ENCODE measurements around the gene DCC.

Gene DCC

DNA sequence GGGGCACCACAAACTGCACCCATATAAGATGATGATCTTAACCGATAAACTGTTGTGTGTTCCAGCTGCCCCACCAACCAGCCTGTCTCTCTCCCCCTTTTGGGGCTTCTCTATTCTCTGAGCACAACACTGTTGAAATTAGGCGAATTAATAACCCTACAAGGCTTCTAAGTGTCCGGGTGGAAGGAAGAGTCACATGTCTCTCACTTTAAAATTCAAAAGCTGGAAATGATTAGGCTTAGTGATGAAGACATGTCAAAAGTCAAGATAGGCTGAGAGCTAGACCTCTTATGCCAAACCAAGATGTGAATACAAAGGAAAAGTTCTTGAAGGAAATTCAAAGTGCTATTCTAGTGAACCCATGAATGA lies 1102.4 kb downstream of the DCC start:
- CTCF ChIA-PET: no interaction called here

DNA sequence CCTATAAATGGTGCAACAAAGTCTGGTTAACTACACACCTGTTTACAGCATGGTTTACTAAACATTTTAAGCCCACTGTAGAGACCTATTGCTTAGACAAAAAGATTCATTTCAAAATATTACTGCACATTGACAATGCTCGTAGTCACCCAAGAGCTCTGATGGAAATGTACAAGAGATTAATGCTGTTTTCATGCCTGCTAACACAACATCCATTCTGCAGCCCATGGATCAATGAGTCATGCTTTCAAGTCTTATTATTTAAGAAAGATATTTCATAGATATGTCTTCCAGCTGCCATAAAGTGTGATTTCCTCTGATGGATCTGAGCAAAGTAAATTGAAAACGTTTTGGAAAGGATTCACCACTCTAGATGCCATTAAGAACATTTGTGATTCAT lies 1103.3 kb downstream of the DCC start:
- no peaks in the 10 kb centered on the region for H3K4me1 ChIP-seq (ENCODE audit: control extremely low read depth in 1 of 4, control insufficient read depth in 4 of 4, insufficient read depth in 4 of 4, low read length in 3 of 4)
- ChIA-PET CTCF (no interaction called here), POLR2A (no interaction called here)
- DNase-seq: no peak
- H3K4me3 ChIP-seq (ENCODE audit: control insufficient read depth in 1 of 7, extremely low read depth in 1 of 7, insufficient read depth in 4 of 7, low read depth in 2 of 7, low read length in 6 of 7): no peak overlapping the region
- no peak overlapping the region for H3K27ac ChIP-seq (ENCODE audit: insufficient read depth in 1 of 2, low read depth in 1 of 2, low read length in 2 of 2, poor library complexity in 1 of 2, severe bottlenecking in 2 of 2)
- no peaks in the 10 kb centered on the region for H3K27me3 ChIP-seq (replicated peaks in 2 of 5; ENCODE audit: control insufficient read depth in 4 of 5, insufficient read depth in 5 of 5, low read length in 4 of 5)
- H3K9me3 ChIP-seq (ENCODE audit: control extremely low read depth in 1 of 5, control insufficient read depth in 4 of 5, insufficient read depth in 2 of 5, low read depth in 1 of 5, low read length in 4 of 5): no peaks in the 10 kb centered on the region
- H3K36me3 ChIP-seq (ENCODE audit: control insufficient read depth in 4 of 4, insufficient read depth in 4 of 4, low read length in 3 of 4): no peaks in the 10 kb centered on the region
- WGBS (ENCODE audit: insufficient coverage): no CpG with 5 or more reads among the region's 2 CpGs

More for the DNA sequence above, 1102.4 kb downstream of the DCC start:
- H3K4me1 ChIP-seq (ENCODE audit: control extremely low read depth in 1 of 4, control insufficient read depth in 4 of 4, insufficient read depth in 4 of 4, low read length in 3 of 4): no peaks in the 10 kb centered on the region
- no peaks in the 10 kb centered on the region for H3K36me3 ChIP-seq (ENCODE audit: control insufficient read depth in 4 of 4, insufficient read depth in 4 of 4, low read length in 3 of 4)
- 100% methylated on average over 1 of the region's 3 CpGs for WGBS (ENCODE audit: insufficient coverage)
- POLR2A ChIA-PET: no interaction called here
- no peak overlapping the region for H3K27ac ChIP-seq (ENCODE audit: insufficient read depth in 1 of 2, low read depth in 1 of 2, low read length in 2 of 2, poor library complexity in 1 of 2, severe bottlenecking in 2 of 2)
- H3K27me3 ChIP-seq (replicated peaks in 2 of 5; ENCODE audit: control insufficient read depth in 4 of 5, insufficient read depth in 5 of 5, low read length in 4 of 5): no peaks in the 10 kb centered on the region
- no peak overlapping the region for H3K4me3 ChIP-seq (ENCODE audit: control insufficient read depth in 1 of 7, extremely low read depth in 1 of 7, insufficient read depth in 4 of 7, low read depth in 2 of 7, low read length in 6 of 7)
- no peaks in the 10 kb centered on the region for H3K9me3 ChIP-seq (ENCODE audit: control extremely low read depth in 1 of 5, control insufficient read depth in 4 of 5, insufficient read depth in 2 of 5, low read depth in 1 of 5, low read length in 4 of 5)
- DNase-seq: no peak

DNA sequence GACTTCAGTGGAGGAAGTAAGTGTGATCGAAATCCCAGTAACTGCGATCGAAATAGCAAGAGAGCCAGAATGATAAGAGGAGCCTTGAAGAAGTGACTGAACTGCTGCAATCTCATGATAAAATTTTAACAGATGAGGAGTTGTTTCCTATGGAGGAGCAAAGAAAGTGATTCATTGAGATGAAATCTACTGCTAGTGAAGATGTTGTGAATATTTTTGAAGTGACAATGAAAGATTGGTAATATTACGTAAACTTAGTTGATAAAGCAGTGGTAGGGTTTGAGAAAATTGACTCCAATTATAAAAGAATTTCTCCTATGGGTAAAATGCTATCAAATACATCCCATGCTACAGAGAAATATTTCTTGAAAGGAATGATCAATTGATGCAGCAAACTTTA lies 1103.8 kb downstream of the DCC start:
- Histone ChIP-seq H3K36me3 (ENCODE audit: control insufficient read depth in 4 of 4, insufficient read depth in 4 of 4, low read length in 3 of 4) (no peaks in the 10 kb centered on the region), H3K4me1 (ENCODE audit: control extremely low read depth in 1 of 4, control insufficient read depth in 4 of 4, insufficient read depth in 4 of 4, low read length in 3 of 4) (no peaks in the 10 kb centered on the region), H3K9me3 (ENCODE audit: control extremely low read depth in 1 of 5, control insufficient read depth in 4 of 5, insufficient read depth in 2 of 5, low read depth in 1 of 5, low read length in 4 of 5) (no peaks in the 10 kb centered on the region), H3K27ac (ENCODE audit: insufficient read depth in 1 of 2, low read depth in 1 of 2, low read length in 2 of 2, poor library complexity in 1 of 2, severe bottlenecking in 2 of 2) (no peak overlapping the region), H3K27me3 (replicated peaks in 2 of 5; ENCODE audit: control insufficient read depth in 4 of 5, insufficient read depth in 5 of 5, low read length in 4 of 5) (no peaks in the 10 kb centered on the region), H3K4me3 (ENCODE audit: control insufficient read depth in 1 of 7, extremely low read depth in 1 of 7, insufficient read depth in 4 of 7, low read depth in 2 of 7, low read length in 6 of 7) (no peak overlapping the region)
- CTCF ChIA-PET: no interaction called here
- POLR2A ChIA-PET: no interaction called here
- no peak for DNase-seq
- WGBS (ENCODE audit: insufficient coverage): 98% methylated on average over 3 of the region's 4 CpGs

DNA sequence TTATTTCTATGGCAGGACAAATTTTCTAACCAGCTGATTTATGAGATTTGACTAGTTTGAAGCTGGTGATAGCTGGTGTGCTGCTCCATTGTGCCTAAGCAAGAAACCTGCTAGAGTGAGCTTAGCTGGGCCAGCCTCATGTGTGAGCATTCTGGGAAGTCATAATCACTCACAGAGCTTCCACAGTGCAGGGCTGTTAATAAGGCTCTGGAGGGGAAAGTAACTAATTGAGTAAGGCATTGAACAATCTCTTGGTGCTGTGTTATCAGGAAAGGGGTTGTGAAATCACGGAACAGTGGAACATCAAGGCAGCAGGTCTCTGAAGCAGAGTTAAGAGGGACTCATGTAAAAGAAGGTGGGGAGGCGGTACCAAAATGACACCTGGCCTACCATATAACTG lies 1111.9 kb downstream of the DCC start:
- H3K9me3 ChIP-seq (ENCODE audit: control extremely low read depth in 1 of 5, control insufficient read depth in 4 of 5, insufficient read depth in 2 of 5, low read depth in 1 of 5, low read length in 4 of 5): no peaks in the 10 kb centered on the region
- no peaks in the 10 kb centered on the region for H3K27me3 ChIP-seq (replicated peaks in 2 of 5; ENCODE audit: control insufficient read depth in 4 of 5, insufficient read depth in 5 of 5, low read length in 4 of 5)
- H3K36me3 ChIP-seq (ENCODE audit: control insufficient read depth in 4 of 4, insufficient read depth in 4 of 4, low read length in 3 of 4): no peaks in the 10 kb centered on the region
- H3K27ac ChIP-seq (ENCODE audit: insufficient read depth in 1 of 2, low read depth in 1 of 2, low read length in 2 of 2, poor library complexity in 1 of 2, severe bottlenecking in 2 of 2): no peak overlapping the region
- WGBS (ENCODE audit: insufficient coverage): no CpG with 5 or more reads among the region's 2 CpGs
- POLR2A ChIA-PET: no interaction called here
- H3K4me3 ChIP-seq (ENCODE audit: control insufficient read depth in 1 of 7, extremely low read depth in 1 of 7, insufficient read depth in 4 of 7, low read depth in 2 of 7, low read length in 6 of 7): no peak overlapping the region
- no peak for DNase-seq
- H3K4me1 ChIP-seq (ENCODE audit: control extremely low read depth in 1 of 4, control insufficient read depth in 4 of 4, insufficient read depth in 4 of 4, low read length in 3 of 4): no peaks in the 10 kb centered on the region
- CTCF ChIA-PET: no interaction called here

DNA sequence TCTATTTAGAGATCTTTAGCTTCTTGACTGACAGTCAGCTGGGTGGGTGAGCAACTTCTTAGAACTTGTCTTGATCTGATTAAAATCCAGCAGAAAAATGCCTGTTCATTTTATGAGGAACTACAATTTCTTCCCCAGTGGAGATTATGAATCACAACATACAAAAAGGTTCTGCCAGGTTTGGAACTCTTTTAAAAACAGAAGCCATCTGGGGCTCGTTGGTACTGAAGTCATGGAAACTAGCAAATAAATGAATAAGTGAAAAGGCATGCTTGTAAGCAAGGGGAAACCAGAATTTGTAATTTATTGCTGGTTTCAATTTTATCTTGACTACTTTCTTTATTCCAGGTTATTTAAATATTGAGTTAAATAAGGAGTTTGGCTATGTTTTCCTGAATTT lies 1117.1 kb downstream of the DCC start:
- H3K27ac ChIP-seq (ENCODE audit: insufficient read depth in 1 of 2, low read depth in 1 of 2, low read length in 2 of 2, poor library complexity in 1 of 2, severe bottlenecking in 2 of 2): no peak overlapping the region
- no peaks in the 10 kb centered on the region for H3K9me3 ChIP-seq (ENCODE audit: control extremely low read depth in 1 of 5, control insufficient read depth in 4 of 5, insufficient read depth in 2 of 5, low read depth in 1 of 5, low read length in 4 of 5)
- no peaks in the 10 kb centered on the region for H3K36me3 ChIP-seq (ENCODE audit: control insufficient read depth in 4 of 4, insufficient read depth in 4 of 4, low read length in 3 of 4)
- ChIA-PET POLR2A (no interaction called here), CTCF (no interaction called here)
- WGBS (ENCODE audit: insufficient coverage): 17% methylated on average over 1 of the region's 1 CpG
- H3K4me1 ChIP-seq (ENCODE audit: control extremely low read depth in 1 of 4, control insufficient read depth in 4 of 4, insufficient read depth in 4 of 4, low read length in 3 of 4): no peaks in the 10 kb centered on the region
- no peak overlapping the region for H3K4me3 ChIP-seq (ENCODE audit: control insufficient read depth in 1 of 7, extremely low read depth in 1 of 7, insufficient read depth in 4 of 7, low read depth in 2 of 7, low read length in 6 of 7)
- no peaks in the 10 kb centered on the region for H3K27me3 ChIP-seq (replicated peaks in 2 of 5; ENCODE audit: control insufficient read depth in 4 of 5, insufficient read depth in 5 of 5, low read length in 4 of 5)
- DNase-seq: no peak

DNA sequence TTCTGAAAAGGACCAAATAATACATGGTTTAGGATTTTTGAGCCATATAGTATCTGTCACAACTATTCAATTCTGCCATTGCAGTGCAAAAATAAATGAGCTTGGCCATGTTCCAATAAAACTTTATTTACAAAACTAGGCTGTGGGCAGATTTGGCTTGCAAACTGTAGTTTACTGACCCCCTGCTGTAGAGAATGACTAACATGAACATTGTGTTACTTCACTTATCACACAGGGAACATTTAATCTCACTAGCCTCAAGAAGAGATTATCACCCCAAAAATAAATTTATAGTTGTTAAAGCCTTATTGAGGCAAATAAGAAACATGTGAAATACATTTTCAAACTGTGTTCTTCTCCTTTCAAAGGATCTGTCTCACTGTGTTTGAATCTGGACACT lies 1118.3 kb downstream of the DCC start:
- POLR2A ChIA-PET: no interaction called here
- no peaks in the 10 kb centered on the region for H3K36me3 ChIP-seq (ENCODE audit: control insufficient read depth in 4 of 4, insufficient read depth in 4 of 4, low read length in 3 of 4)
- no peak overlapping the region for H3K4me3 ChIP-seq (ENCODE audit: control insufficient read depth in 1 of 7, extremely low read depth in 1 of 7, insufficient read depth in 4 of 7, low read depth in 2 of 7, low read length in 6 of 7)
- no peak overlapping the region for H3K27ac ChIP-seq (ENCODE audit: insufficient read depth in 1 of 2, low read depth in 1 of 2, low read length in 2 of 2, poor library complexity in 1 of 2, severe bottlenecking in 2 of 2)
- CTCF ChIA-PET: no interaction called here
- H3K9me3 ChIP-seq (ENCODE audit: control extremely low read depth in 1 of 5, control insufficient read depth in 4 of 5, insufficient read depth in 2 of 5, low read depth in 1 of 5, low read length in 4 of 5): no peaks in the 10 kb centered on the region
- no peaks in the 10 kb centered on the region for H3K4me1 ChIP-seq (ENCODE audit: control extremely low read depth in 1 of 4, control insufficient read depth in 4 of 4, insufficient read depth in 4 of 4, low read length in 3 of 4)
- no peaks in the 10 kb centered on the region for H3K27me3 ChIP-seq (replicated peaks in 2 of 5; ENCODE audit: control insufficient read depth in 4 of 5, insufficient read depth in 5 of 5, low read length in 4 of 5)
- no peak for DNase-seq

DNA sequence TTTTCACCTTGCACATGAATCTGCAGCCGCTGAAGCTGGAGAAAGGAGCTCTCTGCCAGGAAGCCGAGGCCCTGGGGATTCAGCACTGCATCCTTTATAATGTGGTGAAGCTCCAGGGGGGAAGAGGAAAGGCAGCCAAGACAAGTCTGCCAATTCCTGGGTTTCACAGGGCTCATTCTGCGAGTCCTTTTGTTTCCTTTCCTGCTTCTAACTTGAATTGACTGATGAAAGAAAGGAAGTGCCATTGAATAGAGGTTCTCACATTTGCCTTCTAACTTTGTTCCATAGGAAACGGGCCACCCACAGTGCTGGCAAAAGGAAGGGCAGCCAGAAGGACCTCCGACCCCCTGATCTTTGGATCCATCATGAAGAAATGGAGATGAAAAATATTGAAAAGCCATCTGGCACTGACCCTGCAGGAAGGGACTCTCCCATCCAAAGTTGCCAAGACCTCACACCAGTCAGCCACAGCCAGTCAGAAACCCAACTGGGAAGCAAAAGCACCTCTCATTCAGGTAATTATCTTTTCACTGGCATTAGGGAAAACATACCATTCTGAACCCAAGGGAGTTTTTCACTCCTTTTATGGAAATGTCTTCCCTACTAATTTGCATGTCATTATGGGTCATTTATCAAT lies 1119.1 kb downstream of the DCC start:
- Histone ChIP-seq H3K36me3 (ENCODE audit: control insufficient read depth in 4 of 4, insufficient read depth in 4 of 4, low read length in 3 of 4) (no peaks in the 10 kb centered on the region), H3K9me3 (ENCODE audit: control extremely low read depth in 1 of 5, control insufficient read depth in 4 of 5, insufficient read depth in 2 of 5, low read depth in 1 of 5, low read length in 4 of 5) (no peaks in the 10 kb centered on the region), H3K4me1 (ENCODE audit: control extremely low read depth in 1 of 4, control insufficient read depth in 4 of 4, insufficient read depth in 4 of 4, low read length in 3 of 4) (no peaks in the 10 kb centered on the region), H3K4me3 (ENCODE audit: control insufficient read depth in 1 of 7, extremely low read depth in 1 of 7, insufficient read depth in 4 of 7, low read depth in 2 of 7, low read length in 6 of 7) (no peak overlapping the region), H3K27me3 (replicated peaks in 2 of 5; ENCODE audit: control insufficient read depth in 4 of 5, insufficient read depth in 5 of 5, low read length in 4 of 5) (no peaks in the 10 kb centered on the region), H3K27ac (ENCODE audit: insufficient read depth in 1 of 2, low read depth in 1 of 2, low read length in 2 of 2, poor library complexity in 1 of 2, severe bottlenecking in 2 of 2) (no peak overlapping the region)
- no peak for DNase-seq
- ChIA-PET CTCF (no interaction called here), POLR2A (no interaction called here)
- WGBS (ENCODE audit: insufficient coverage): 24% methylated on average over 3 of the region's 5 CpGs

Data from common myeloid progenitor, CD34-positive (primary cell).